HG03159 (cell line): Measurements from ENCODE around the gene SGK1.
"Not testable (repeated sequence)": the region's sequence is repeated elsewhere in the genome, so short reads cannot be mapped to it uniquely, and the experiment has no call there.

Experiments used
- ATAC-seq: cut with Tn5 transposase; IDR thresholded peaks from one replicate; pipeline ENCODE4 v1.9.1; 2021; ENCODE audit warnings: mild to moderate bottlenecking, moderate library complexity; ENCODE audit not compliant: unreplicated experiment

SGK1 gene

DNA sequence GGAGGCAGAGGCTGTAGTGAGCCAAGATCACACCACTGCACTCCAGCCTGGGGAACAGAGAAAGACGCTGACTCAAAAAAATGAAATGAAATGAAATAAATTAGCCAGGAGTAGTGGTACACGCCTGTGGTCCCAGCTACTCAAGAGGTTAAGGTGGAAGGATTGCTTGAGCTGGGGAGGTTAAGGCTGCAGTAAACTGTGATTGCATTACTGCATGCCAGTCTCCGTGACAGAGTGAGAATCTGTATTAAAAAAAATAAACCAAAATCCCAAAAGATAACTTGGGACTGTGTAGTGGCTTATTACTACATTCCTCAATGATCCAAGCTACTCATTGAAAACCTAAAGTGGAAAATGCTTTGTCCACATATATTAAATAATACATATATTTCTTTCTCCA lies 87.0 kb downstream of the SGK1 start:
- no peak for ATAC-seq

DNA sequence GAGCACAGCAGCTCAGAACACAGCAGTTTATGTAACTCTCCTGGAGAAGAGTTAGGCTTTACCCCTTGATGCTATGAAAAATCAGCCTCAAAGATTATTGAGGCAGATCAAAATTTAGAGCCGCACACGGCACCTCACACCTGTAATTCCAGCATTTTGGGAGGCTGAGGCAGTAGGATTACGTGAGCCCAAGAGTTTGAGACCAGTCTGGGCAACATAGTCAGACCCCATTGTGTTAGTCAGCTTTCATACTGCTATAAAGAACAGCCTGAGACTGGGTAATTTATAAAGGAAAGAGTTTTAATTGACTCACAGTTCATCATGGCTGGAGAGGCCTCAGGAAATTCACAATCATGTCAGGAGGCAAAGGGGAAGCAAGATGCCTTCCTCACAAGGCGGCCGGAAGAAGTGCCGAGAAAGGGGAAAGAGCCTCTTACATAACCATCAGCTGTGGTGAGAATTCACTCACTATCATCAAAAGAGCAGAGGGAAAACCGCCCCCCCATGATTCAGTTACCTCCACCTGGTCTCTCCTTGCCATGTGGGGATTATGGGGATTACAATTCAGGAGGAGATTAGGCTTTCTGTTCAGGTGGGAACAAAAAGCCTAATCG lies 87.7 kb downstream of the SGK1 start:
- no peak for ATAC-seq

DNA sequence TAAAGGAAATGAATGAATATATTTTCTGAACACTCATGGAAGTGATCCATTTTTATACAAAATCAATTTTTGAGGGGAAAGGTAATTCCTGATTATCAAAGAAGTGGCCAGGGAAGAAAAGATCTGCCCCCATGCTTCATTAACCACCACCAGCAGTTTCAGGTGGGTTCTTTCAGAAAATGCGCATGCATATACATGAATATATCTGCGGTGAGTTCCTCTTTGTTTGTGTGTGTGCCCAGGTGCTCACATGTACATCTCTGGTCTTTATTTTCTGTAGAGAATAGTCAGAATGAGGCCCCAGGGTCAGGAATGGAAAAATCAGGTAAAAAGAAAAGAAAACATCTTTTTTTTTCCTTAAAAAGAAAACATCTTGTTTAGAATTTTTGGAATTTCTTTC lies 88.4 kb downstream of the SGK1 start:
- no peak for ATAC-seq

DNA sequence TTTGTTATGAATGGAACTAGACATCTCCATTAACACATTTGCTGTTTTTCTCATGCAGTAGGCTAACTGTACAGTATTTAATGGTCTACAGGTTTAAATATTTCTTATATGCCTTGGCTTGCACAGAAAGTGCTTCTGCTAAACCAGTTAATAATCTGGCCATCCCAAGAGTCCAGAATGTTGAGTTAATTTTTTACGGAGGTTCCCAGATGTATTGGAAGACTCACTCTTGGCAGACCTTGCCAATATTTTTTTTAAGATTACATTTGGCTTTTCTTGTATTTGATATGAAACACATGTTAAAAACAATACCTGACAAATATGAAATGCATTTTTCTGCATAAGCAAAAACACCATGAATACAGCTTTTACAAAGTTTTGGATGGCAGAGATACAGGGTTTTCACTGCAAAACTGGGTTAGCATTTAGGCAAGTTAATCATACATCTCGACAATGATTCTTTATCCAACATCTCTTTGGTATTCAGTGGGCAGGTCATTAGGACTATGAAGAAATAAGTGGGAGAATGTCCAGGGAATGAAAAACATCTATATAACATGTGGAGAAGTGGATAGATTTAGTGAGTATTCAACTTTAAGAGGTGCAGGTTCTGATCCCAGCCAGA lies 94.0 kb downstream of the SGK1 start:
- ATAC-seq, result no peak

DNA sequence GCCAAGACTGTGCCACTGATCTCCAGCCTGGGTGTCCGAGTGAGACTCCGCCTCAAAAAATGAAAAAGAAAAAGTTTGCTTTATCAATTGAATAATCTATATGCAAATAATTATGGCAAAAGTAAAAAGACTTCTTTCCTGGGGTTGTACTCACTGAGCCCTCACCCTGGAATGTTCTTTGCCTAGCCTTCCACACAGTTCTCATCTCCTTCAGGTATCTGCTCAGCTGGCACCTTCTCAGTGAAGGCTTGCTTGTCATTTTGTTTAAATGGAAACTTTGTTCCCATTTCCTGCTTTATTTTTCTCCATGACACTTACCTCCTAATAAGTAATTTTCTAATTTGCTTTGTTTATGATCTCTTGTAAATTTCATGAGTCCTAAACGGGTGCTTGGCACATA lies 96.7 kb downstream of the SGK1 start:
- no peak for ATAC-seq

DNA sequence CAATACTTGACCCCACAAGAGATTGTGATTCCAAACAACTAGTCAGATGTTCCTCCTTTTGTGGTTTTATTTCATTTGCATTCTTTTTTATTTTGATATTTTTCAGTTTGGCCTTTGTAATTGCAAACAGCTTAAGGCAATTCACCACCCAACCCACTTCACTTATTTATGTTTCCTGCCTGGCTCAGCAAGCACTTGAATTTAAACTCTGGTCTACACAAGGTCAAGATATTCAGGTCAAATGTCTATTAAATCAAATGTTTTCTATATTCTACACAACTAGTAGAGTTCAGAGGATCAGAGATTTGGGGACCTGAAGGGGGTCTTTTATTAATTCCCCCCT lies 100.1 kb downstream of the SGK1 start:
- no peak for ATAC-seq

DNA sequence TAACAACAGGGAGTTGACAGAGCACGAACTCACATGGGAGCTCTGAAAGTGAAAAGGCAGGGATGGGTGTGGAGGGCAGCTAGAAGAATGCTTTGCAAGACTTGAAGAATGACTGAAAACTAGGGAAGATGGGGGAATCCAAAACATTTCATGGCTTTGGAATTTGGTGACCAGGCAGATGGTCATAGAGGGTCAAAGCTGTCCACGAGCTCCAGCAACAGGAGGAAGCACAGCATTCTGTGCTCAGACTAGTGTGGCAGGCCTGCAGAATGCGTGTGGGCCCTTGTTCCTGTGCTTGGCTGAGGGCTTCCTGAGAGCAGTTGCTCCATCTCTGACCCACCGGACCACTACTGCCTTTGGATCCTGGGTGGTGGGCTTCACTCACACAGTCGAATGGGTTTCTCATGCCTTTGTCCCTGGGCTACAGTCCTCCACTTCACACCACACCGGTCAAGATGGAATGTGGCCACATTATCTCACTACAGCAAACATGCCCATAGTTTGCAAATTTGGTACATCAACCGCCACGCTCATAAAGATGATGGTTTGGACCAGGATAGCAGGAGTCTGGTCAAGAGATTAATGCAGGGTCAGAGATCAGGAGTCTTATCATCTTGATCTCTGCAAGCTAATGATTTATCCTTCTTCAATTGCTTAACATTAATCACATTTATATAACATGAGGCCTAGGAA lies 100.7 kb downstream of the SGK1 start:
- ATAC-seq, result no peak

DNA sequence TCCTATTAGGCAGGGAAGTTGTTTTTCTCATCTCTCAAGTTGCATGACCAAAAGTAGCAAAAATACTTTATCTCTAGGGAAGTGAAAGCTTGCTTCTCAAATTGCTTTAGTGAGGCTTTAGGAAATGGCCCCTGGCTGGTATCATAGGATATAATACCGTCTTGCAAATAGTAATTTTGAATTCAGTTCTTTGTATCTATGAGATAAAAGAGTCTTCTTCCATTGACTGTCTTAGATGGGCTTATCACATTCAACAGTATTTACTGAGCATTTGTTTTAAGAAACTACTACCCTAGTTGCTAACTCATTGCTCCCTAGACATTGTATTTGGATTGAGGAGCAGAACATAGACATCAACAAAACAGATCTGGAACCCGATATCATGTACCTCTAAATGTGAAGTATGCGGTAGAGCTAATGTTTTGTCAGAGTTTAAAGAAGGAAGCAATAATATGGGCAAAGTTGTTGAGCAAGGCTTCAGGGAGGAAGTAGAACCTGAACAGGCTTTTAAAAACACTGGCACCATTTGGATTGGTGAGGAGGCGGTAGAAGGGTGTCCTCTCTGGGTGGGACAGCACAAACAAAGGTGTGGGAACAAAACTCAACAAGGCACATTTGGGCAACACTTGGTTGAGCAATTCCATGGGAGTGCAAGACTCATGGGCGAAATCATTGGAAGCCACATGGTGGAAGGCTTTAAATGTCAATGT lies 101.5 kb downstream of the SGK1 start:
- ATAC-seq, result peak; percentile 75

DNA sequence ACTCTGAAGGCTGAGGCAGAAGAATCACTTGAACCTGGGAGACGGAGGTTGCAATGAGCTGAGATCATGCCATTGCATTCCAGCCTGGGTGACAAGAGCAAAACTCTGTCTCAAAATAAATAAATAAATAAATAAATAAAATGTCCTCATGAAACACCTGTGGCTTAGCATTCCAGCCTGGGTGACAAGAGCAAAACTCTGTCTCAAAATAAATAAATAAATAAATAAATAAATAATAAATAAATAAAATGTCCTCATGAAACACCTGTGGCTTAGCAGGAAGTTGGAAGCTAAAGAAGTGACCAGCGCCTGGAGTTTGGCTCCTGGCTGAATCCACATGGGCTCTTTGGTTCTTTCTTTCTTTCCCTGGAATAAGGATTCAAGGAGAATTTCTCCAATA lies 104.5 kb downstream of the SGK1 start:
- ATAC-seq, result not testable (repeated sequence)

DNA sequence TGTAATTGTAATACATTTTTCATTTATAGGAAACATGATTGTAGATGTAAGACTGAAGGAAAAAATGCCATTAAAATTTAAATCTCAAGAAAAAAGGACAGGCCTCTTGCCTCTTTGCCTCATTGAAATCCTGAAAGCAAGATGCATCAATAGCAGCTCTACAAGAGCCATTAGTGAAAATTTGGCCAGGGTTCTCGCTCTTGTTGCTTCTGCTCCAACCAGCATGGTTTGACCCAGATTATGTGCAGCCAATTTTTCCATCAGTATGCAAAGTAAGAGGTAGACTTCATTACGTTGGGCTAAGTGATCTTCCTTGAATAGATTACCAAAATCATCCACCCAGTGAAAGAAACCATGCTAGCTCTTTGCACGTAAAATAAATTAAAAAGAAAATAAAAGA lies 106.6 kb downstream of the SGK1 start:
- no peak for ATAC-seq

DNA sequence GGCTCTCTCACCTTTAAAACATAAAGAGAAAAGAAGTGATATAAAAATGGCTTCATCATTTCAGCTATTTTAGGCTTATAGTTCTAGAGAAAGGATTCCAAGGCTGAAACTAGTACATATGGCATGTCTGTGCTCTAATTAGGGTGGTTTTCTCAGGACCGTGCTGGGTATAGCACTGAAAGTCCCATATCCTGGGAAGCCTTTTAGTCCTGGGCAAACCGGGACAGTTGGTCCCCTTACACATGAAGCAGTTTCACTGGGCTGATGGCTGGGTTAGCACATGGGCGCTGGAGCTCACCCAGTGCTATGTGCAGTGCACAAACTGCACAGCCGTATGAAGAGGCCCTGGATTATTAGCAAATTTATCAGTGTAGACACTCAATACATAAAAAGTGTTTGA lies 110.5 kb downstream of the SGK1 start:
- ATAC-seq, result no peak

DNA sequence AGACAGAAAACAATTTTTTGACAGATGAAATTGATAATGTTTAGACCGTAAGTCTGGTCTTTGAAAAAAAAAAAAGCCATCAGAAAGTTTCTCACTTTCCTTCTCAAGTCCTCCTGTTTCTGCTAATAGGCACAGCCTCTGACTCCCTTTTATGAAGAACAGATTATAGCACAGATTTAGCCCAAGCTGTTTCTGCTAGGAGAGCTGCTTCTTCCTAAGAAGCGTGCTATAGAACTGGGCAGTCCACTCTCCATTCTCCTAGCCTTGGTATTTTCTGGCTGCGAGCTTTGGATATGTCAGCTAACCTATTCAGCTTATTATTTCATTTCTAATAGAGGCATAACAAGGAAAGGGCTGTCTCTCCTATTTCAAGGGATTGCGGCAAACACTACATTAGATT lies 112.5 kb downstream of the SGK1 start:
- no peak for ATAC-seq

DNA sequence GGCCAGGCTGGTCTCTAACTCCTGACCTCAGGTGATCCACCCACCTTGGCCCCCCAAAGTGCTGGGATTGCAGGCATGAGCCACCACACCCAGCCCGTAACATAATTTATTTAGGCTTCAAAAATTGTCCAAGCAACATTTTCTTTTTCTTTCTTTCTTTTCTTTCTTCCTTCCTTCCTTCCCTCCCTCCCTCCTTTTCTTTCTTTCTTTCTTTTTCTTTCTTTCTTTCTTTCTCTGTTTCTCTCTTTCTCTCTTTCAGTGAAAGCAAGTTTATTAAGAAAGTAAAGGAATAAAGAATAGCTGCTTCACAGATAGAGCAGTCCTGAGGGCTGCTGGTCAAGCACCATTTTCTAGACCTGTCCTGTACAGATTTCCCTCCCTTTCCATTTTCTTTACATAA lies 113.2 kb downstream of the SGK1 start:
- not testable (repeated sequence) for ATAC-seq

DNA sequence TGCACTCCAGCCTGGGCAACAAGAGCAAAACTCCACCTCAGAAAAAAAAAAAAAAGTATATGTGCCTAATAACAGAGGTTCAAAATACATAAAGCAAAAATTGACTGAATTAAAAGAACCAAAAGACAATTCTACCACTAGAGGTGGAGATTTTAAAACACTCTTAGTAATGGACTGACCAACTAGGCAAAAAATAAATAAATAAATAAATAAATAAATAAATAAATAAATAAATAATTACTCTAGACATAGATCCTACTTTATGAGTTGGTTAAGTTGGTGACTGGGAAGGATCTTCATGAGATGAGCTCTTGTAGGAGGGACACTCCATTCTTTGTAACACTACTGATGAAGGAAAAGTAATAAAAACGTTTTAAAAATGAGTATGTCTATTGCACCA lies 113.9 kb downstream of the SGK1 start:
- no peak for ATAC-seq

DNA sequence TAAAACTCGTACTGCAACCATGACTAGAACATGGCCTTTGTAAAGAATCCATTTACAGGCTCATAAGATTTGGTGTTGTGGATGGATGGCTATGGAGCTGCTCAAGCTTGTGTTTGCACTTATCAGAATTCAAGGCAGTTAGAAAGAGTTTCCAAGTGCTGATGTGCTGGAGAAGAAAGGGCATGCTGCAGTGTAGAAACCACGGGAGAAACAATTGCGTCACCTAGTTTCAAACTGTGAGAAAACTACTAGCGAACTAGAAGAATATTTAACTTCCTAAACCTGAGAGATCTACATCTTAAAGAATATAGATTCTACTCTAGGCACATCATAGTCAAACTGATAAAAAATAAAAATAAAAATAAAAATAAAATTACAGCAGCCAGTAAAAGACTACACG lies 116.2 kb downstream of the SGK1 start:
- ATAC-seq, result no peak

DNA sequence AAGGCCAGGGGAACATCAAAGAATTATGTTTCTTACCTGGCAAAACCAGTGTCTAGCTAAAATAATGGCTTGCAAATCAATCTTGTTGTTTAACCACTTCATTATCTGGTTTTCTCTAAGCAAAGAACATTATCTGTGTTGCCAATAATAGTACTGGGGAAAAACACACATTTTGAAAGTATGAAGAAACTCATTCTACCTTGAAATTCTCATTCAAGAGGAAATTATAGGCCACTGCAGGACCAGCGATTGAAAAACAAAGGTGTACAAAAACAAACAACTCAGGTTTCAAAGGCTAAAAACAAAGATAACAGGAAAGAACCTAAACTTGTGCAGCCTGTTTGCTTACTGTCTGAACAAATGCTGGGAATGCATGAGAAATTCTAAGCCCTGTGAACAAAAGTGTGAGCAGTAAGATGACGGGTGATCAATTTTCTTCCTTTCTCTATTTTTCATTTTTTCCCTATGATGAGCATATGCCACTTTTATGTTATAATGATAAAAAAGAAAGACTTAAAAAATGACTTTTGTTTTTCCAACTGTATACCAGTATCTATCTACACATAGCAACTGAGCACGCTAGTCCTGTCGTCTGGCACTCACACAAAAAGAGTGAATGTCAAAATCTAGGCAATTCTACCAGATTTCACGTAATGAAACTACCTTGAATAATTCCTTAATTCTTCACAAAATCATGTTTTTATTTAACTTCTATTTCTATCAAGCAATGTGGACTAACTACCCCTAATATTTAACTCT lies 117.9 kb downstream of the SGK1 start:
- no peak for ATAC-seq

DNA sequence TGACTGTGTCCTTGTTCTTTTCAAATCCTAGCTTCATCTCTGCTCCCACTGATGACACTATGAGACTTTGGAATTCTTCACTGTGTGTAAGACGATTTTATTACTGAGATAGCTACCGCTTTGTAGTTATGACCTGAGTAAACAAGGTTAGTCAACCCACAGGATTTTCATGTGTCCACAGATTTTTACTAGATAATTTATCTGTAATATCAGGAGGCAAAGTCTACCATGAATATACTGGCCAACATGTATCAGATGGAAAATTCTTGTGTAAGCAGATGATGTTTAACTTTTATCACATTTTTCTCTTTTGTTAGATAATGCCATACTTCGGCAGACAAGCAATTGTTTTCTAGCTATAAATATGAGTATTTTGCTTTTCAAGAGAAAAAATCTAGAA lies 119.8 kb downstream of the SGK1 start:
- ATAC-seq, result no peak

DNA sequence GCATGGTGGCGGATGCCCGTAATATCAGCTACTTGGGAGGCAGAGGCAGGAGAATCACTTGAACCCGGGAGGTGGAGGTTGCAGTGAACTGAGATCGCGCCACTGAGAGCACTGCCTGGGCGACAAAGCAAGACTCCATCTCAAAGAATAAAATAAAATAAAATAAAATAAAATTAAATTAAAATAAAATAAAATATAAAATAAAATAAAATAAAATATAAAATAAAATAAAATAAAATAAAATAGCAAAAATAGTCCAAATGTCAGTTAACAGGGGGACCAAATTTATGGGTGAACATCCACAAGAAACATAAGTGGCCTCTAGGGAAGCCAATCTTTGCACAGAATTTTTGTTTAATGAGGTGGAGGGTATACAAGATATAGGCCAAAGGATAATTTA lies 120.2 kb downstream of the SGK1 start:
- not testable (repeated sequence) for ATAC-seq

DNA sequence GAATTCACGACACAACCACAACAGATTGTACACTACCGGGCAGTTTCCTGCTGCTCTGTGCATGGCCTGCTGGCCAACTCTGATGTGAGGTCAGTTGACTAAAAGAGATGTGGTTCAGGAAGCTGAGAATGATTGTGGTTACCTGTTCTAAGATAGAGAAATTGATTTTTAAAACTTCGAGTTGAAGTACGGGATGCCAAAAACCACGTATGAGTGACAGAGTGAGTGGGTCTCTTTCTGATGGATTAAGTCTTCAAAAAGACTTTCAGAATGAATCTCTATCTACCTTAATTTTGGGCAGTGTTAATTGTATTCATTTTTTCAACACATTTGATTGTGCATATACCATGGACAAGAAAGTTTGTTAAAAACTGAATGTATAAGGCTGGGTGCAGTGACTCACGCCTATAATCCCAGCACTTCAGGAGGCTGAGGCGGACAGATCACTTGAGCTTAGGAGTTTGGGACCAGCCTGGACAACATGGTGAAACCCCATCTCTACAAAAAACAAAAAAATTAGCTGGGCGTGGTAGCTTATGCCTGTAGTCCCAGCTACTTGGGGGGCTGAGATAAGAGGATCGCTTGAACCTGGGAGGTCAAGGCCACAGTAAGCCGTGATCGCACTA lies 121.2 kb downstream of the SGK1 start:
- ATAC-seq, result no peak

DNA sequence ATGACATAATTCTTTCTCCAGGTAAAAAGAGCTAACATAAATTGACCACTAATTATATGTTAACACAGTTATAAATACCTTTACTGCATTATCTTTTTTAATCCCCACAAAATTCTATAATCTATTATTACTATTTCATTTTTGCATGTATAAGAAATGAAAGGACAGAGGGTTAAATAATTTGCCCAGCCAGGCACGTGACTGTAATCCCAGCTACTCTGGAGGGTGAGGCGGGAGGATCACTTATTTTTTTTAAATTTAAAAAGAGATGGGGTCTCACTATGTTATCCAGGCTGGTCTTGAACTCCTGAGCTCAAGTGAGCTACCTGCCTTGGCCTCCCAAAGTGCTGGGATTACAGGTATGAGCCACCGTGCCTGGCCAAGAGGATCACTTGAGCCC lies 121.9 kb downstream of the SGK1 start:
- ATAC-seq, result no peak
